Measurements from ENCODE around the gene SCN8A.
"Not testable (repeated sequence)": the region's sequence is repeated elsewhere in the genome, so short reads cannot be mapped to it uniquely, and the experiment has no call there.

SCN8A gene

DNA sequence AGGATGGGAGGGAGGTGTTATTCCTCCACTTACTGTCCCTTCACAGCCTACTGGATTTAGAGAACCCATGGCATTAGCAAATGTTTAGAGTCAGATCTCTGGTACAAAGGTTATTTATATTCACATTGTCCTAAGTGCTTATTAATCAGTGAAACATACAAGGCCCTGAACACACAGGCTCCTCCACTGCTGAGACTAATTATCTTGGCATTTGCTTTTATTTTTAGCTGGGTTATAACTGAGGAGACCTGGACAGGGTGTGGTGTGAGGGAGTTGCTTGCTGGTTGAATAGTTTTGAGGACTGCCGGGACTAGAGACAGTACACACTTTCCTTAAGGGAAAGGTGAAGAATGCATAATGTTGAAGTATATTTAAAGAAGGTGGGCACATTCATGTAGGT is 180.0 kb downstream of the SCN8A start:
- DNase-seq = no peak

DNA sequence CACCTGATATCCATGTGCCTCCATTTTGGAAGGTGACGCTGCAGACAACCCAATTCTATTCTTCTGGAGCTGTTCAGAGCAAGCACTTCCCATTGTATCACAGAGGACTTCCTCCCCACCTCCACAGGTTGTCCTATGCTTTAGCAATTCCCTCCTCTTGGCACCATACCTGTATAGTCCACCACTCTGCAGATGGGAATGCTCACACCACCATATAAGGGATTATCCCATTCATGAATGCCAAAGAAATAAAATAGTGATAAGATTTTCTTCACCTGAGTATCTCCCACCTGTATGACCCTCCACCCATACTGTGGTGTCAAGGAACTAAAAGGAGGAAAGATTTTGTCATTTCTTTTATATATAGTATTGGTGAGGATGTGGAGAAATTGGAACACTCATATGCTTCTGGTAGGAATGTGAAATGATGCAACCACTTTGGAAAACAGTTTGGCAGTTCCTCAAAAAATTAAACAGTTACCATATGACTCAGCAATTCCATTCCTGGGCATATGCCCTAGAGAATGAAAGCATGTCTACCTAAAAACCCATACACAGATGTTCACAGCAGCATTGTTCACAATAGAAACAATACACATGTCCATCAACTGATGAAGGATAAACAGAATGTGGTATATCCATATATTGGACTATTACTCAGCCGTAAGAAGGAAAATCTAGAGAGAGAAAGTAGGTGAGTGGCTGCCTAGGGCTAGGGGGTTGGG is 182.3 kb downstream of the SCN8A start:
- DNase-seq = no peak

DNA sequence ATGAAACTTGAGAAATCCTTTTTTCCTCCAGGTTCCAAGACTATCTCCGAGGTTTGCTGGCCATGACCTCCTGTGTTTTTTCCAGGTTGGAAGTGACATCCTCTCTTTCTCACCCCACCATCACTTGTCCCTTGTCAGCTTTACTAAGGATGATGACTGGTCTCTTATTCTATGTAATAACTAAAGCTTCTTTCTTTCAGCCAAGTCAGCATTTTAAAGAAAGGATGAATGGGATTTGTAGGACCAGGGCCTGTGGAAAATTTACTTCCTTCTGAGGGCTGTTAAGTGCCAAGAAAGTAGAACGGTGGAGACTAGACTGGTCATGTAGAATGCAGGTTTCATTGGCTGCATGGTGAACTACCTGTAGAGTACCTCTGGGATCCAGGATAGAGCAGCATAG is 183.9 kb downstream of the SCN8A start:
- DNase-seq = no peak

DNA sequence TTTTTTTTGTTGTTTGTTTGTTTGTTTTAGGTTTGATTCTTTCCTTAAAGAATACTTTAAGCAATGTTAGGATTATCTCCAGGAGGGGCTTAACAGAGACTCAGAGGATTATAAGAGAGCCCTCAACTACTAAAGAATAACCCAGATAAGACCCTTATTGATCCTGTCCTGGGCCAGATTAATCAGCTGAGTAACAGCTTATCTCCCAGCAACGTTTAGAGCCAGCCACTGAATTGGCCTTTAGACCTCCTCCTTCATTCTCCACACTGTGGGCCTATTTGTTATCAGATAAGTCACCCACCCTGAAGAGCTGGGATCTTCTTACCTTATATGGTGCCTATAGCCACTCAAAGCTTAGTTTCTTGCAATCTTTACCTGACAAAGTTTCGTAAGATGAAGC is 186.4 kb downstream of the SCN8A start:
- DNase-seq = no peak

DNA sequence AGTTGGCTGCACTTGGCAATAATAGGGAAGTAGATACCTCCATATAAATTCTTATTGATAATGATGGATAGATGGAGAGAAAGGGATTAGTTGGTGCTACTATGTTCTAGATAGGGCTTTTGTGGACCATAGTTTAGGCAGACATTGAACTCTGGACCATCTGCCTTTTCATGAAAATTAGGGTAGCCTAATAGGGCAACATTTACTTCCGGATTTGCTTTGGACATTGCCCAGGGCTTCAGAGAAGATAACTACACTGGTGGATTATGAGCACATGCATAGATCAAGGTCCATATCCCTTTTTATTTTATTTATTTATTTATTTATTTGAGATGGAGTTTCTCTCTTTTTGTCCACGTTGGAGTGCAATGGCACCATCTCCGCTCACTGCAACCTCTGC is 186.9 kb downstream of the SCN8A start:
- no peak for DNase-seq

DNA sequence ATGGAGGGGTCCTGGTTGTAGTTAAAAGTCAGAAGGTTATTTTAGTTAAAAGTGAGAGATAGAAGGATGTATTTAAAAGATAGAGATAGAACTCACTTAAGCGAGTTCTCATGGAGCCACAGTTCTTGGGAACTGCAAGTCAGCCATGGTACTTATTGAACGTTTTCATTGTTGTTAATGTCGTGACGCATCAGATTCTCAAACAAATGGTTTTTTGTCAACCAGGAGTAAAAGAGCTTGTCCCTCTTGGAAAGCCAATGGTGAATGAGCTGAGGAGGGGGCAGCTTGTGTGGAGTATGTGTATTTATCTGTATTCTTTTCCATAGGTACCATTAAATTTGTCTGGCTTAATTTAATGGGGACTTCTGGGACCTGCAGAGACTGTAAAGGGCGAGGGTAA is 188.8 kb downstream of the SCN8A start:
- DNase-seq = no peak

DNA sequence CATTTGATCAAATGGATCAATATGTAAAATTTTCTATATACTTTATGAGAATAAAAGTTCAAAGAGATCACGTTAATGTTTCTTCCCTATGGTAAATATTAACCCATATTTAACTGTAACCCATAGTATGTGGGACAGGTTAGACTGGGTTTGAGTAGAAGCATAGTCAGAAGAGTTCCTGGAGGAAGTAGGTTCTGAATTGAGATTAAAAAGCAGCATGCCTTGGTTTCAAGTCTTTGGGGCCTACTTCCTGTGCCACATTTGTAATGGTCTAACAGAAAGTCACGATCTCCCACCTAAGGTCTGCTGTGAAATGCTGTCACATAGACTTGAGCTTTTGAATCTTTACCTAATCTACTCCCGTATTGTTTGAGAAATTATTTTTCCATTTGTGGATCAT is 193.7 kb downstream of the SCN8A start:
- no peak for DNase-seq

DNA sequence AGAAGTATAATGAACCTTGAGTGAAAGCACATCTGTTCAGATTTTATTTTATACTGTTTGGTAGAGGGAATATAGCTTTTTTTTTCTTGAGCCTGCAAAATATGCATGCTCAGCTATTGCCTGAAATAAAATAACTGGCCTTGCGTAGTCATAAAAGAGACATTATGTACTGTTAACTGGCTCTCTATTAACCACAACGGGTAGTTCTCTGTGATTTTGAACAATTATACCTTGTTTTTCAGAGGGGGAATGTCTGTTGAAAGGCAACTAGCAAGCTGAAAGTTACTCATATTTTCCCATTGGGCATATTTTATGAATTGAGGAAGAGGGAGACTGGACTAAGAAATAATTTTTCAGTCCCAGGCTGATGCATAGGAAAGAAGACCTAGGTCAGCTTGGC is 194.9 kb downstream of the SCN8A start:
- no peak for DNase-seq

DNA sequence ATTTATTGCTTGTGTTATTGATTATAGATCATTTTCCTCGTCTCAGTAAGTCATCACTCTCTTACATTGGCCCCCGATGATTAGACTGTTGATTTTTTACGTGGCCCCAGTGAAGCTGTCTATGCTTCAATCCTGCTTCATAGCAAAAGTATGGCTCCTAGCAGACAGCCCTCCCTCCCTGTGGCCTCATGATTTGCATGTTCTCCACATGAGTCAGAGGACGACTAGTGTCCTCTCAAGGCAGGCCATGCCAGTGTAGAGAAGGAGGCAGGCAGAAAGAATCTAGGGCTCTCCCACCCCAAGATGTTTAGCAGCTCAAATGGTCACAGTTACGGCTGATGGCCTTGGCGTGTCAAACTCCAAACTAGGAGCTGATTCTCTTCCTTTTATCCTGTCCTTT is 197.8 kb downstream of the SCN8A start:
- no peak for DNase-seq

DNA sequence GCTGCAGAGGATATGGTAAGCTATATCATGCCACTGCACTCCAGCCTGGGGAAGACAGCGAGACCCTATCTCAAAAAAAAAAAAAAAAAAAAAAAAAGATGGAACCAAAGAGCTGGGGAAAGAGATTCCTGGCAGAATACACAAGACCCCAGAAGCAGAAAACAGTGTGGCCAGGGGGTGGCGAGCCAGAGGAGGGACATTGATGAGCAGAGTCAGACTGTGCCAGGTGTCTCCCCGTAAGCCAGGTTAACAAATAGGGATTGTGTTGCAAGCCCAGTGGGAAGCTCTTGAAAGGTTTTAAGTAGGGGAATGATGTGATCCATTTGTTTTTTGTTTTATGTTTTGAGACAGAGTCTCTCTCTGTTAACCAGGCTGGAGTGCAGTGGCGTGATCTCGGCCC is 201.4 kb downstream of the SCN8A start:
- no peak for DNase-seq

DNA sequence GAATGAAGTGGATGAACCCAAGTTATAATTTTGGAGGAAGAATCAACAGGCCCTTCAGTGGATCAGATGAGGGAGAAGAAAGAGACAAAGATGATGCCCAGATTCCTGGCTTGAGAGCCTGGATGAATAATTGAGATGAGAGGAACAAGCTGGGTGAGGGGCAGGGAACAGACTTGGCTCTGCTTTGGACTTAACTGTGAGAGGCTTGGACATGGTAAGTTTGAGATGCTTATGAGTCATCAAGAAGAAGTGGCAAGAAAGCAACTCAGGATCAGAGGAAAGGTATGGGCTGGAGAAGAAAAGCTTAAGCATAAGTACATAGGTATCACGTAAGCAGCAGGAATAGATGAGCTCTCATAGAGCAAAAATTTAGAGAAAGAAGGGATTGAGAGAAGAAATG is 202.2 kb downstream of the SCN8A start:
- no peak for DNase-seq

DNA sequence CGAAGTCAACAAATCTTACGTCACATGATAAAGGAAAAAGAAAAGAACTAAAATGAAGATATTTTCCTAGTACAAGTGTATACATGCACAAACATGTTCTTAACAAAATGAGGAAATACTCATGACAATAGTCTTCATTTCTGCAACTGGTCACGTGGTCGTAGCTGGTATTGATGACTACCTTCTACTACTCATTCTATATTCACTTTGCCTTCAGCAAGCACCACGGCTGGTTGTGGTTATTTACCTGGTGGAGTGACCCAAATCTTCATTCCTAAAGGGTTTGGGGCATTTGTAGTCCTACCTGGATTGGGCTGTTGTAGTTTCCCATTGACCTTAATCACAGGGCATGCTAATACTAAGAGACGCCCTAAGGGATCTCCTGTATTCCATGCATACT is 206.3 kb downstream of the SCN8A start:
- DNase-seq = no peak

DNA sequence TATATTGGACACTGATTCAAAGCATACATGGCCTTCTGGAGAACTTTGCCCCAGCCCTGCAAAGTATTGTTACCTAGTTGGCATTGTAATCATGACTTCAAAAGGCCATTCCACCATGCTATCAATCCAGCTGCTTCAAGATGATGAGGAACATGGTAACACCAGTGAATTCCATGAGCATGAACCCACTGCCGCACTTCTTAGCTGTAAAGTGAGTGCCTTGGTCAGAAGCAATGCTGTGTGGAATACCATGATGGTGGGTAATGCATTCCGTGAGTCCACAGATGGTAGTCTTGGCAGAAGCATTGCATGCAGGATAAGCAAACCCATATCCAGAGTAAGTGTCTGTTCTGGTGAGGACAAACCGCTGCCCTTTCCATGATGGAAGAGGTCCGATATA is 207.0 kb downstream of the SCN8A start:
- not testable (repeated sequence) for DNase-seq

DNA sequence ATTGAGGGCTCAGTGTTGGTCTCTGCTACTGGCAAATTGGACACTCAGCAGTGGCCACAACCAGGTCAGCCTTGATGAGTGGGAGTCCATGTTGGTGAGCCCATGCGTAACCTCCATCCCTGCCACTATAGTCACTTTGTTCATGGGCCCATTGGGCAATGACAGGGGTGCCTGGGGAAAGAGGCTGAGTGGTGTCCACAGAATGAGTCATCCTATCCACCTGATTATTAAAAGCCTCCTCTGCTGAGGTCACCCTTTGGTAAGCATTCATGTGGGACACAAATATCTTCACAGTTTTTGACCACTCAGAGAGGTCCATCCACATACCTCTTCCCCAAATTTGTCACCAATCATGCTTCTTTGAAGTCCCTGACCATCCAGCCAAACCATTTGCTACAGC is 207.5 kb downstream of the SCN8A start:
- DNase-seq = no peak

DNA sequence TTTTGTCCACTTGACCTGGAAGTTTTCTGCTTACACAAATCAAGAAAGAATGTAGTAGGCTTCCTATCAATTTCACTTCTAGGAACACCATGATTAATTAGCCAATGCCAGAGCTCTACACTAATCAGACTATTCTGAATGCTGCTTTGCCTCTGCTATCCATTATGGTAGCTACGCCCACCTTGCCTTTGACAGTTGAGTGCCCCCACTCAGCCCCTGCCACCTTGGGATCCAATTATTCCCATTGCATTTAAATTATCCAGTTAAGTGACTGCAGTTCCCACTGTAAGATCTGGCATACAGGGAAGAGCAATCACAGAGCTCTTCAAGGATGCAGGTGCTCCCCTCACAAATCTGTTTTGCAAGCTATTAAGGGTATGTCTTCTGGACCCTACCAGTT is 210.0 kb downstream of the SCN8A start:
- no peak for DNase-seq

DNA sequence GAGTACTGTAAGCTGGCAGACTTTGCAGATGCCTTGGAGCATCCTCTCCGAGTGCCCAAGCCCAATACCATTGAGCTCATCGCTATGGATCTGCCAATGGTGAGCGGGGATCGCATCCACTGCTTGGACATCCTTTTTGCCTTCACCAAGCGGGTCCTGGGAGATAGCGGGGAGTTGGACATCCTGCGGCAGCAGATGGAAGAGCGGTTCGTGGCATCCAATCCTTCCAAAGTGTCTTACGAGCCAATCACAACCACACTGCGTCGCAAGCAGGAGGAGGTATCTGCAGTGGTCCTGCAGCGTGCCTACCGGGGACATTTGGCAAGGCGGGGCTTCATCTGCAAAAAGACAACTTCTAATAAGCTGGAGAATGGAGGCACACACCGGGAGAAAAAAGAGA is 215.9 kb downstream of the SCN8A start:
- DNase-seq = no peak

DNA sequence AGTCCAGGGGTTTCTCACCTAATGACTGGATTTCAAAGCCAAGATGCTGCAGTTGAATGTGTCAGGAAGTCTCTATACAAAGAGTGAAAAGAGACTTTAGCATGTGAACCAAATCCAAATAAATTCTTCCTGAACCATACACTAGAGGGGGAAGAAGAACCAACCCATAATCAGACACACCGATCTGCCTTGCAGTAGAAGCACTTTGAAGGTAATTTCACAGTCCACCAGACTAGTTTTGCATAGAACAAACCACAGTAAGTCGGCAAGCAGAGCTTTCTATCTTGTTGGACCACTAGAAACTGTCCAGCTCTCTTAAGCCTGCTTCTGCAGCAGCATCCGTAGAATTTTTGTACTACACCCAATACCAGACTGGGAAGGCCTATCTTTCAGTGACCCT is 218.2 kb downstream of the SCN8A start:
- no peak for DNase-seq

DNA sequence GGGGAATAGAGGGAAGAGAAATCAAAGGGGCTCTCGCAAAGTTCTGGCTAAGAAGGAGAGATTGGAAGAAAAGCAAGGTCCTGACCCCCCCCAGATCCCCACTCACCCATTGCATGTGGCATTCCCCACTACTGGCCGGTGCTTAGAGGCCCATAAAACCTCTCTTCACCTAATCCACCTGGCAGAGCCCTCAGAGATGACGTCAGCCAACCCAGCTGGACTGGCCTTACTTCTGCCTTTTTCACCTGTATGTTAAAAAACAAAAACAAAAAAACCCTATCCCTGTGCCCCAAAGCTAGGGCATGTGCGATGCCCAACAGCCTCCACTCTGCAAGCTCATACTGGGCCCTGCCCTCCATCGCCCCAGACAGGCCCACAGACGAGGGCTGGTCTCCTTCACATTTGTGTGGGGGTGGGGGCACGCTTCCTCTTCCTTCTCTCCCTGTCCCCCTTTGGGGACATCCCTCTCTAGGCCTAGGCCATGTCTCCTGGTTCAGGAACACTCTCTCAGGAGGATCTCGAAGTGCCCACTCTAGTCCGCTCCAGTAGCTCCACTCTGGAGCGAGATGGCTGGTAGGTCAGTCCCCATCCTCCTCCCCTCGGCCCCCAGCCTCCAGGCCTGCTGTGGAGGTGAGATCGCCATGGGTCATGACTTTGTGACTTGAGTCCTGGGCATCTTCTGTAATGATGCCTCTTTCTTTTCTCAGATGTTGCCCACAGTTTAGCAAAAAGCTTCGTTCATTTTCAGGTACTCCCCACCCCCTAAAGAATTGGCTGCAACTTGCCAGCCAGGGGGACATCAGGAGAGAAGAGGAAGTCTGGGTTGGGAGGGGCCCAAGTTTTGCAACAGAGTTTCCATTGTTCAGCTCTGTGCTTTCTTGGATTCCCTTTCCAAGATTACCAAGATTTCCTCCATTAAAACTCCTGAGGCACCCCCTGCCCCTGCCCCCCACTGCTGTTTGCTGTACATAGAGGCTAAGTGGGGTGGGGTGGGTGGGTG is 220.5 kb downstream of the SCN8A start:
- DNase-seq = no peak

DNA sequence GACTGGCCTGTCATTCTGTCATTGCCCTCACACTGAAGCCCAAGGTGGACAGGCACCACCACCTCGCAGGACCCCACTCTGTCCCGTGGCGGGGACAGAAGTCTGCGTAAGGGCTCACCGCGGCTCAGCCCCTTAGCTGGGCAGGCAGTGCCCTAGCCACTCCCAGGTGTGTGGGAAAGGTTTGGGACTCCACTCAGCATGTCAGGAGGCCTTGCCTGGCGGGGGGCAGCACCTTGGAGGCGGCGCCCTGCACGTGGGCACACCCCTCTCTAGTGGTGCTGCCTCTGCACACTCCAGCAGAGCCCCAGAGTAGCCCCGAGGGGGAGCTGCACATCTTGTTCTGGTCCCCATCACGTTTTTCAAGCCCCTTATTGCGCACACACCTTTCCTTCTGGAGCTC is 221.8 kb downstream of the SCN8A start:
- no peak for DNase-seq

DNA sequence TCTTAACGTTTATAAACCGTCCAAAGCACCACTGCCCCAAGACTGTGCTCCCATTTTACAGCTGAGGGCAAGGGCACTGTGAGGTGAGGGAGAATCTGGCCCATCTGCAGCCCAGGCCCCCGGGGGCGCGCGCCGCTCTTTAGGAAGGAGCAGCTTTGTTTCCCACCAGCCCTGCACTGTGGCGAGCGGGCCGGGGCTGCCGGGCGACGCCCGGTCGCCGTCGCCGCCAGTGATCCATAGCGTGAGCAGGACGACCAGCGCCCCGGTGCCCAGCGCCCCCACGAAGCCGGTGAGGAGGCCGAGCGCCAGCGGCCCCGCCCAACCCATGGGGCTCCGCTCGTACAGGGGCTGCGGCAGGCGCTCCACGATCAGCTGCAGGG is 222.9 kb downstream of the SCN8A start:
- peak; percentile 72 for DNase-seq

DNA sequence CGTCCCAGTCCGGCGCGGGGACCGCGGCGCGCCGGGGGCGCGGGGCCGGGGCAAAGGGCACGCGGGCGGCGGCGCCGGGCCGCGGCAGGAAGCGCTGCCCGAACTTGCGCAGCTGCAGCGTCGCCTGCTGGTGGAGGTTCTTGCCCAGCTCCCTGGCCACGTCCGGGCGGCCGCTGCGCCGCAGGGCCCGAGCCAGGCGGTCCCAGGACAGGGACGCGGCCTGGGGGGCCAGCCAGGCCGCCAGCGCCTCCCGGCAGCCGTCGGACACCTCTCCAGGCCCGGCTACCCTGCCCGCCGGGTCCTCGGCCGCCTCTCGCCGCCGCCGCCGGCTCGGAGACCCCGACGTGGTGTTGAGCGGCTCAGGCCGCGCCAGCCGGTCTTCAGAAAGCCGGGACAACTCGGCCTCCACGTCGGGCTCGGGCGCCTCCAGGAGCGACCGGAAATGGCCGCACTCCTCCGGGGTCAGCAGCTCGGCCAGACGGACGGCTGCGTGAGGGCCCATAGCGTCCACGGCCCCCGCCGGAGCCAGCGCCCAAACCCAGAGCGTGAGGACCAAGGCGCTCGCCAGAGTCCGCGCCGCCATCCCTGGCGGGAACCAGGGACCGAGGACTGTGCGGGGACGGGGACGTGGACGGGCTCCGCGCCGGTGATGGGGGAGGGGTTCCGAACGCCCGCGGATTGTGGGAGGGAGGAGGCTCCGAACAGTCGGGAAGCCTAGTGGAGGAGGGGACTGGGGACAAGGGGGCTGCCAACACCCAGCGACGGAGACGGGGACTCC is 223.5 kb downstream of the SCN8A start:
- peak; percentile 89 for DNase-seq

DNA sequence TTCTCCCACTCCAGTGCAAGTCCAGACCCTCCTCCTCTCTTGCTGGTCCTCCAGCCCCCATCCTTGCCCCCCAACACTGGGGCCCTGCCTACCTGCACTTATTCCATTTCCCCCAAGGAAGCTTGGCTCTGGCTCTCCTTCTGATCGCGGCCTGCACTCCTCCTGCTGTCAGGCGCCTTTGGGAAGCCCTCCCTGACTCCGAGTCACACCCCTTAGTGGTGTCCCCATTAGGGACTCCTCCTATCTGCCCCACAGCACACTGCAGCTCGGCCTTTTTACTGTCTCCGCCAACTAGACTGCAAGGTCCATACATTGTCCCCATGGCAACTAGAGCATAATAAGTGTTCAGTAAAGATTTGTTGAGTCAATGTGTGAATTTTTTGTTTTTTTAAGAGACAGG is 224.5 kb downstream of the SCN8A start:
- DNase-seq = no peak

Data from right kidney (tissue), 1 donor.